GM18517 (cell line): ENCODE results near the gene TRIM29.
"Not testable (repeated sequence)": the region's sequence is repeated elsewhere in the genome, so short reads cannot be mapped to it uniquely, and the experiment has no call there.

Source experiments
- ATAC-seq: cut with Tn5 transposase; IDR thresholded peaks from one replicate; pipeline ENCODE4 v1.9.1; 2021; ENCODE audit warnings: mild to moderate bottlenecking, moderate library complexity; ENCODE audit not compliant: unreplicated experiment

The TRIM29 gene

GRCh38 chr11:120137611-120138521 lies at the start of gene TRIM29:
TRIM29 (minus strand) TSS chr11:120138113; CDS start chr11:120138031, 82 bp downstream.
- ATAC-seq, result no peak

GRCh38 chr11:120186774-120187591 lies 49.1 kb upstream of the TRIM29 start:
- ATAC-seq, result no peak

GRCh38 chr11:120186456-120186773 lies 48.5 kb upstream of the TRIM29 start:
- no peak for ATAC-seq

GRCh38 chr11:120185706-120186455 lies 48.0 kb upstream of the TRIM29 start:
- ATAC-seq, result no peak

- ATAC-seq, result no peak
Observed at GRCh38 chr11:120184946-120185705, 47.2 kb upstream of the TRIM29 start.

GRCh38 chr11:120184371-120184945 lies 46.5 kb upstream of the TRIM29 start:
- ATAC-seq, result no peak

GRCh38 chr11:120183701-120184141 lies 45.8 kb upstream of the TRIM29 start:
- no peak for ATAC-seq

GRCh38 chr11:120182790-120183491 lies 45.0 kb upstream of the TRIM29 start:
- no peak for ATAC-seq

- no peak for ATAC-seq
Observed at GRCh38 chr11:120182372-120182771, 44.5 kb upstream of the TRIM29 start.

GRCh38 chr11:120181376-120181975 lies 43.6 kb upstream of the TRIM29 start:
- no peak for ATAC-seq

- ATAC-seq, result no peak
Observed at GRCh38 chr11:120180551-120181232, 42.8 kb upstream of the TRIM29 start.

- ATAC-seq, result not testable (repeated sequence)
Observed at GRCh38 chr11:120180063-120180462, 42.1 kb upstream of the TRIM29 start.

- ATAC-seq, result no peak
Observed at GRCh38 chr11:120179057-120179672, 41.3 kb upstream of the TRIM29 start.

- ATAC-seq, result no peak
Observed at GRCh38 chr11:120178561-120179056, 40.7 kb upstream of the TRIM29 start.

- no peak for ATAC-seq
Observed at GRCh38 chr11:120174866-120175265, 37.0 kb upstream of the TRIM29 start.

- ATAC-seq, result no peak
Observed at GRCh38 chr11:120173807-120174206, 35.9 kb upstream of the TRIM29 start.

GRCh38 chr11:120173019-120173705 lies 35.2 kb upstream of the TRIM29 start:
- no peak for ATAC-seq
